NCI-H2196 treated with DMSO at 0.1 percent for 48 hours (cell line): Measurements from ENCODE around the gene DZIP1.

Experiments used
- DNase-seq: peaks from one replicate; lab custom pipeline; 2025; ENCODE audit not compliant: unreplicated experiment; lab: John Stamatoyannopoulos, UW

Gene DZIP1

GRCh38 chr13:95552539-95553441 lies 91.7 kb downstream of the DZIP1 start, which contains the start of gene CLDN10:
TSS of gene CLDN10 (plus strand) at chr13:95552720. CDS start at chr13:95552754, 34 bp downstream.
- no peak for DNase-seq

- no peak for DNase-seq
Observed at GRCh38 chr13:95552208-95552538, 92.3 kb downstream of the DZIP1 start.

- no peak for DNase-seq
Observed at GRCh38 chr13:95547531-95548167, 96.9 kb downstream of the DZIP1 start.

- no peak for DNase-seq
Observed at GRCh38 chr13:95546919-95547318, 97.6 kb downstream of the DZIP1 start.

- DNase-seq = no peak
Observed at GRCh38 chr13:95544293-95544692, 100.2 kb downstream of the DZIP1 start.

- no peak for DNase-seq
Observed at GRCh38 chr13:95541911-95542474, 102.5 kb downstream of the DZIP1 start.

GRCh38 chr13:95541308-95541707 lies 103.2 kb downstream of the DZIP1 start:
- no peak for DNase-seq

GRCh38 chr13:95540888-95541287 lies 103.6 kb downstream of the DZIP1 start:
- DNase-seq = no peak

GRCh38 chr13:95536632-95537241 lies 107.8 kb downstream of the DZIP1 start:
- no peak for DNase-seq

GRCh38 chr13:95535243-95535642 lies 109.3 kb downstream of the DZIP1 start:
- peak; percentile 17 for DNase-seq

GRCh38 chr13:95533545-95534160 lies 110.9 kb downstream of the DZIP1 start:
- no peak for DNase-seq

- DNase-seq = peak; percentile 23
Observed at GRCh38 chr13:95530178-95530577, 114.3 kb downstream of the DZIP1 start.
